ENCODE measurements around the gene KIRREL2. TPM values are rescaled to one million over a fixed set of nuclear protein-coding genes. Genes with fewer than 3 reads are reported as not detected.
A peak's percentile ranks its signal among the peaks of the same experiment; 100 is the strongest.

The KIRREL2 gene
- total and polyA plus RNA-seq, 2 experiments from 2014 or later: 3.6 to 9.9 TPM

- TF ChIP-seq, protein P1, sequence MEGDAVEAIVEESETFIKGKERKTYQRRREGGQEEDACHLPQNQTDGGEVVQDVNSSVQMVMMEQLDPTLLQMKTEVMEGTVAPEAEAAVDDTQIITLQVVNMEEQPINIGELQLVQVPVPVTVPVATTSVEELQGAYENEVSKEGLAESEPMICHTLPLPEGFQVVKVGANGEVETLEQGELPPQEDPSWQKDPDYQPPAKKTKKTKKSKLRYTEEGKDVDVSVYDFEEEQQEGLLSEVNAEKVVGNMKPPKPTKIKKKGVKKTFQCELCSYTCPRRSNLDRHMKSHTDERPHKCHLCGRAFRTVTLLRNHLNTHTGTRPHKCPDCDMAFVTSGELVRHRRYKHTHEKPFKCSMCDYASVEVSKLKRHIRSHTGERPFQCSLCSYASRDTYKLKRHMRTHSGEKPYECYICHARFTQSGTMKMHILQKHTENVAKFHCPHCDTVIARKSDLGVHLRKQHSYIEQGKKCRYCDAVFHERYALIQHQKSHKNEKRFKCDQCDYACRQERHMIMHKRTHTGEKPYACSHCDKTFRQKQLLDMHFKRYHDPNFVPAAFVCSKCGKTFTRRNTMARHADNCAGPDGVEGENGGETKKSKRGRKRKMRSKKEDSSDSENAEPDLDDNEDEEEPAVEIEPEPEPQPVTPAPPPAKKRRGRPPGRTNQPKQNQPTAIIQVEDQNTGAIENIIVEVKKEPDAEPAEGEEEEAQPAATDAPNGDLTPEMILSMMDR (conservative IDR thresholded peaks at IDR 0.05; ENCODE audit: low read depth in 2 of 2): no peak
- no peak for TF ChIP-seq REST (IDR thresholded peaks at IDR 0.05; ENCODE audit: unreplicated experiment)
- TF ChIP-seq POLR2AphosphoS5 (IDR thresholded peaks at IDR 0.05; ENCODE audit: low read depth): no peak
- TF ChIP-seq EZH2 (IDR thresholded peaks at IDR 0.05; ENCODE audit: low read depth, unreplicated experiment): no peak
These were observed 13.9 kb upstream of the KIRREL2 start (continued) for GRCh38 chr19:35842666-35843272.

DNA sequence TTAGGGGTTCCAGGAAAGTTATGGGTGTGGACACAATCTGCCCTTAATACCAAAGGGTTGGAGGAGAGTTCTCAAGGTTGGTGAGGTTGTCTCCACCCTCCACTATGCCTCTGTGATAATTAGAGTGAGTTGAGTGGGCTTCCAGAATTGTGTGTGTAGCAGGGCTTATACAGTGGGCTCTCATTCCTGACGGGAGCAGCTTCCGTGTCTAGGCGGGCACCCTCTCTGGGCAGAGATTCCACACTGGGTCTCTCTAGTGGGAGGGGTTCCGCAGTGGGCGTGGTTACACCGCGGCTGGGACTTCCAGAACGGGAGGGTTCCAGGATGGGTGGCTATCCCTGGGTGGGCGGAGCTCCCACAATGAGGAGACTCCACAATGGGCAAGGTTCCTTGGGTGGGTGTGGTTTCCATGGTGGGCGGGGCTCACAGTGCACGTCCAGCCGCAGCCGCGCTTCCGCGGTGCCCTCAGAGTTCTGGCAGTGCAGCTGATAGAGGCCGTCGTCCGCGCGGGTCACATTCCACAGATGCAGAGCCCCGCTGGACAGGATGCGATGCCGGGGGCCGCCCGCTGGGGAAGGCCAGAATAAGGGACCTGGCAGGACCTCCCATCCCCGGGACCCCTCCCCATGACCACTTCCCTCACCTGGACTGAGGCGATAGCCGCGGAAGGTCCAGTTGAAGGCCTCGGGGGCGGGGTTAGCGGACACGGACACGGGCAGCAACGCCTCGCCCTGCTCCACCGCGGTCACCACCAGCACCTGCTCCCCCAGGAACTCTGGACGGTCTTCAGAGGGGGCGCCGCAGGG, 12.8 kb upstream of the KIRREL2 start:
- H3K4me3 ChIP-seq: peak overlapping the region; percentile 55
- peaks cover 44% of the 10 kb centered on the region for H3K27me3 Mint-ChIP-seq (ENCODE audit: insufficient read depth, low read depth, poor library complexity)
- H3K4me2 ChIP-seq: peak overlapping the region; percentile 83

More for the DNA sequence above, 12.8 kb upstream of the KIRREL2 start:
- DNase-seq (ENCODE audit: low spot score) (peak; percentile 95), ATAC-seq (peak; percentile 80)
- H3K9me2 ChIP-seq (ENCODE audit: insufficient read depth): peaks cover 12% of the 10 kb centered on the region
- TF ChIP-seq NANOG (IDR thresholded peaks at IDR 0.05; ENCODE audit: borderline replicate concordance): no peak
- peak; percentile 32; the same call in 1 of the 2 replicates for TF ChIP-seq POLR2AphosphoS5 (IDR thresholded peaks at IDR 0.05; ENCODE audit: low read depth)
- no peaks in the 10 kb centered on the region for H3K36me3 ChIP-seq (ENCODE audit: insufficient read depth)
- H3K27ac ChIP-seq (ENCODE audit: low read depth): no peak overlapping the region
- 0 out of 2 replicates have a peak, but pooled peaks cover 3% of the 10 kb centered on the region for H3F3A ChIP-seq (replicated peaks; ENCODE audit: low read depth)
- H3K79me2 ChIP-seq (replicated peaks; ENCODE audit: insufficient read depth): no peaks in the 10 kb centered on the region
- no peaks in the 10 kb centered on the region; the same call in 2 of the 3 replicates for H3K36me3 Mint-ChIP-seq (ENCODE audit: low read depth)
- H3K27ac Mint-ChIP-seq: no peak overlapping the region
- H4K20me1 ChIP-seq (replicated peaks; ENCODE audit: insufficient read depth): peaks cover 2% of the 10 kb centered on the region; the same call in 1 of the 2 replicates
- peaks cover 12% of the 10 kb centered on the region for H3K4me1 ChIP-seq (ENCODE audit: insufficient read depth)
- H2AFZ ChIP-seq: peak overlapping the region; percentile 89; the same call in 1 of the 2 replicates
- peaks cover 19% of the 10 kb centered on the region for H3K4me1 Mint-ChIP-seq
- H3K9me3 Mint-ChIP-seq: peaks cover 3% of the 10 kb centered on the region; the same call in 2 of the 3 replicates
- H3K4me3 Mint-ChIP-seq: peak overlapping the region; percentile 76
- peaks cover 34% of the 10 kb centered on the region for H3K27me3 ChIP-seq (ENCODE audit: insufficient read depth)
